ENCODE results near the gene TFCP2. TPM values are rescaled to one million over a fixed set of nuclear protein-coding genes. Genes with fewer than 3 reads are reported as not detected.

The TFCP2 gene
- total and polyA plus RNA-seq, 4 experiments from 2014 or later, result 6.0 to 40.0 (median 25.9) TPM

- no peak for DNase-seq
- Mint-ChIP-seq H3K4me1 (peaks cover 10 to 36% (median 17%) of the 10 kb centered on the region in 4 donors), H3K4me3 (no peak overlapping the region), H3K9me3 (no peaks in the 10 kb centered on the region), H3K27ac (peak overlapping the region in 4 of 7 donors; percentile 15 to 79 (median 60)), H3K36me3 (peaks cover 4 to 9% of the 10 kb centered on the region in 2 donors), H3K27me3 (no peaks in the 10 kb centered on the region)
- H3K4me1 ChIP-seq (ENCODE audit: insufficient read depth, low read length), result peaks cover 28% of the 10 kb centered on the region
- intact Hi-C loops (cut with micrococcal nuclease), result no loop called here
- no peaks in the 10 kb centered on the region for H3K36me3 ChIP-seq (ENCODE audit: insufficient read depth, low read length)
- H3K27ac ChIP-seq (ENCODE audit: low read depth, low read length), result no peak overlapping the region
- ChIA-PET CTCF (ENCODE audit: partially characterized antibody) (interaction anchor here (0.7 to 1.3 kb wide), 3 partner anchors 13 to 136 kb away, joined by 3 read pairs; partner anchors contain the start of gene POU6F1), POLR2A (ENCODE audit: partially characterized antibody) (interaction anchor here (0.5 kb wide), 1 partner anchor 100 kb away, joined by 3 read pairs; no protein-coding TSS in a partner anchor)
- H3K27me3 ChIP-seq (ENCODE audit: insufficient read depth, low read length), result no peaks in the 10 kb centered on the region
- H3K4me3 ChIP-seq (ENCODE audit: low read length in 2 of 2), result no peak overlapping the region
- no peaks in the 10 kb centered on the region for H3K9me3 ChIP-seq (ENCODE audit: control insufficient read depth in 1 of 2, low read length in 2 of 2)
Measured at GRCh38 chr12:51205350-51205749, 32.4 kb upstream of the TFCP2 start.

- peaks cover 0 to 7% of the 10 kb centered on the region in 2 donors for H3K36me3 Mint-ChIP-seq
- no peaks in the 10 kb centered on the region for H3K9me3 Mint-ChIP-seq
- peak overlapping the region; percentile 9 to 91 (median 83) for H3K27ac Mint-ChIP-seq
- no peak overlapping the region for H3K27ac ChIP-seq (ENCODE audit: low read depth, low read length)
- H3K4me3 ChIP-seq (ENCODE audit: low read length in 2 of 2), result no peak overlapping the region
- DNase-seq, result peak; percentile 38 to 53 (median 45)
- H3K36me3 ChIP-seq (ENCODE audit: insufficient read depth, low read length), result no peaks in the 10 kb centered on the region
- H3K27me3 Mint-ChIP-seq, result no peaks in the 10 kb centered on the region
- H3K4me3 Mint-ChIP-seq, result peak overlapping the region in 6 of 8 donors; percentile 12 to 36 (median 26)
- ChIA-PET CTCF (ENCODE audit: partially characterized antibody) (no interaction called here), POLR2A (ENCODE audit: partially characterized antibody) (interaction anchor here (1.4 kb wide), 1 partner anchor 15 kb away, joined by 3 read pairs; the partner anchor contains the start of gene POU6F1)
- no peaks in the 10 kb centered on the region for H3K9me3 ChIP-seq (ENCODE audit: control insufficient read depth in 1 of 2, low read length in 2 of 2)
- H3K4me1 ChIP-seq (ENCODE audit: insufficient read depth, low read length), result peaks cover 28% of the 10 kb centered on the region
- H3K27me3 ChIP-seq (ENCODE audit: insufficient read depth, low read length), result no peaks in the 10 kb centered on the region
- intact Hi-C loops (cut with micrococcal nuclease), result no loop called here
- H3K4me1 Mint-ChIP-seq, result peaks cover 10 to 36% (median 17%) of the 10 kb centered on the region in 4 donors
Measured at GRCh38 chr12:51202718-51203117, 29.8 kb upstream of the TFCP2 start.

GRCh38 chr12:51200806-51201205, 27.9 kb upstream of the TFCP2 start:
- H3K27ac Mint-ChIP-seq, result peak overlapping the region in 6 of 7 donors; percentile 7 to 88 (median 66)
- intact Hi-C loops (cut with micrococcal nuclease), result no loop called here
- POLR2A ChIA-PET (ENCODE audit: partially characterized antibody), result interaction anchor here (0.6 kb wide), 1 partner anchor 39 kb away, joined by 3 read pairs; no protein-coding TSS in a partner anchor

GRCh38 chr12:51200156-51200555, 27.2 kb upstream of the TFCP2 start:
- no peaks in the 10 kb centered on the region for H3K9me3 ChIP-seq (ENCODE audit: control insufficient read depth in 1 of 2, low read length in 2 of 2)
- H3K36me3 ChIP-seq (ENCODE audit: insufficient read depth, low read length), result no peaks in the 10 kb centered on the region
- H3K27ac ChIP-seq (ENCODE audit: low read depth, low read length), result no peak overlapping the region
- Mint-ChIP-seq H3K4me1 (peaks cover 10 to 32% (median 17%) of the 10 kb centered on the region in 4 donors), H3K9me3 (no peaks in the 10 kb centered on the region), H3K4me3 (no peak overlapping the region), H3K36me3 (peaks cover 6 to 7% of the 10 kb centered on the region in 2 donors), H3K27ac (peak overlapping the region in 3 of 7 donors; percentile 43 to 65 (median 60)), H3K27me3 (no peaks in the 10 kb centered on the region)
- peaks cover 28% of the 10 kb centered on the region for H3K4me1 ChIP-seq (ENCODE audit: insufficient read depth, low read length)
- ChIA-PET CTCF (ENCODE audit: partially characterized antibody) (no interaction called here), POLR2A (ENCODE audit: partially characterized antibody) (no interaction called here)
- intact Hi-C loops (cut with micrococcal nuclease), result no loop called here
- H3K27me3 ChIP-seq (ENCODE audit: insufficient read depth, low read length), result no peaks in the 10 kb centered on the region
- no peak for DNase-seq
- H3K4me3 ChIP-seq (ENCODE audit: low read length in 2 of 2), result no peak overlapping the region

More at GRCh38 chr12:51200806-51201205, 27.9 kb upstream of the TFCP2 start:
- peaks cover 10 to 36% (median 17%) of the 10 kb centered on the region in 4 donors for H3K4me1 Mint-ChIP-seq
- CTCF ChIA-PET (ENCODE audit: partially characterized antibody), result no interaction called here
- no peaks in the 10 kb centered on the region for H3K27me3 Mint-ChIP-seq
- no peak for DNase-seq
- H3K4me3 Mint-ChIP-seq, result peak overlapping the region in 2 of 8 donors; percentile 7 to 14
- H3K27me3 ChIP-seq (ENCODE audit: insufficient read depth, low read length), result no peaks in the 10 kb centered on the region
- no peak overlapping the region for H3K27ac ChIP-seq (ENCODE audit: low read depth, low read length)
- no peaks in the 10 kb centered on the region for H3K9me3 Mint-ChIP-seq
- H3K4me1 ChIP-seq (ENCODE audit: insufficient read depth, low read length), result peaks cover 28% of the 10 kb centered on the region
- H3K4me3 ChIP-seq (ENCODE audit: low read length in 2 of 2), result no peak overlapping the region
- peaks cover 5 to 7% of the 10 kb centered on the region in 2 donors for H3K36me3 Mint-ChIP-seq
- no peaks in the 10 kb centered on the region for H3K9me3 ChIP-seq (ENCODE audit: control insufficient read depth in 1 of 2, low read length in 2 of 2)
- no peaks in the 10 kb centered on the region for H3K36me3 ChIP-seq (ENCODE audit: insufficient read depth, low read length)

GRCh38 chr12:51199366-51199945, 26.5 kb upstream of the TFCP2 start:
- H3K27me3 ChIP-seq (ENCODE audit: insufficient read depth, low read length), result no peaks in the 10 kb centered on the region
- no peaks in the 10 kb centered on the region for H3K27me3 Mint-ChIP-seq
- CTCF ChIA-PET (ENCODE audit: partially characterized antibody), result no interaction called here

GRCh38 chr12:51198568-51199365, 25.8 kb upstream of the TFCP2 start:
- Histone ChIP-seq H3K36me3 (ENCODE audit: insufficient read depth, low read length) (no peaks in the 10 kb centered on the region), H3K4me1 (ENCODE audit: insufficient read depth, low read length) (peaks cover 28% of the 10 kb centered on the region), H3K27ac (ENCODE audit: low read depth, low read length) (no peak overlapping the region), H3K4me3 (ENCODE audit: low read length in 2 of 2) (no peak overlapping the region), H3K9me3 (ENCODE audit: control insufficient read depth in 1 of 2, low read length in 2 of 2) (no peaks in the 10 kb centered on the region), H3K27me3 (ENCODE audit: insufficient read depth, low read length) (no peaks in the 10 kb centered on the region)
- POLR2A ChIA-PET (ENCODE audit: partially characterized antibody), result interaction anchor here (1.0 kb wide), 1 partner anchor 27 kb away, joined by 3 read pairs; the partner anchor contains the start of gene TFCP2
- CTCF ChIA-PET (ENCODE audit: partially characterized antibody), result no interaction called here
- DNase-seq, result no peak
- Mint-ChIP-seq H3K9me3 (no peaks in the 10 kb centered on the region), H3K27me3 (no peaks in the 10 kb centered on the region), H3K4me3 (no peak overlapping the region), H3K36me3 (peaks cover 7 to 8% of the 10 kb centered on the region in 2 donors), H3K27ac (peak overlapping the region in 2 of 7 donors; percentile 17), H3K4me1 (peaks cover 9 to 27% (median 17%) of the 10 kb centered on the region in 4 donors)
- intact Hi-C loops (cut with micrococcal nuclease), result no loop called here

More at GRCh38 chr12:51199366-51199945, 26.5 kb upstream of the TFCP2 start:
- Mint-ChIP-seq H3K27ac (peak overlapping the region in 3 of 7 donors; percentile 17 to 60 (median 32)), H3K9me3 (no peaks in the 10 kb centered on the region), H3K4me1 (peaks cover 10 to 31% (median 17%) of the 10 kb centered on the region in 4 donors), H3K36me3 (peaks cover 7 to 8% of the 10 kb centered on the region in 2 donors), H3K4me3 (no peak overlapping the region)
- POLR2A ChIA-PET (ENCODE audit: partially characterized antibody), result interaction anchor here (1.0 kb wide), 1 partner anchor 27 kb away, joined by 3 read pairs; the partner anchor contains the start of gene TFCP2
- Histone ChIP-seq H3K4me1 (ENCODE audit: insufficient read depth, low read length) (peaks cover 28% of the 10 kb centered on the region), H3K27ac (ENCODE audit: low read depth, low read length) (no peak overlapping the region), H3K36me3 (ENCODE audit: insufficient read depth, low read length) (no peaks in the 10 kb centered on the region), H3K9me3 (ENCODE audit: control insufficient read depth in 1 of 2, low read length in 2 of 2) (no peaks in the 10 kb centered on the region), H3K4me3 (ENCODE audit: low read length in 2 of 2) (no peak overlapping the region)
- DNase-seq, result no peak
- intact Hi-C loops (cut with micrococcal nuclease), result no loop called here

Measured in CD4-positive, alpha-beta memory T cell (primary cell).